Cardiac fibroblast (primary cell): ENCODE measurements around the gene CCIN.

Experiments used
- DNase-seq, 2 donors: peaks; one replicate each; pipeline versions ENCODE4 v3.0.0 to v3.0.0-alpha.2; 2010; ENCODE audit warnings: low read depth in 2 of 2
- H3K4me3 ChIP-seq, 2 donors: replicated peaks in 1 of 2; 1 replicate in 1 of 2; 2 replicates in 1 of 2; pipeline ENCODE4 v1.5.1; 2011; ENCODE audit warnings: low read depth in 2 of 2, low read length in 2 of 2, mild to moderate bottlenecking in 2 of 2, moderate library complexity in 1 of 2
- TF ChIP-seq, protein P1 (sequence below): IDR thresholded peaks from one replicate; pipeline ENCODE4 v1.5.1; 2011; ENCODE audit warnings: low read depth, mild to moderate bottlenecking, low read length, inconsistent platforms

CCIN gene

DNA sequence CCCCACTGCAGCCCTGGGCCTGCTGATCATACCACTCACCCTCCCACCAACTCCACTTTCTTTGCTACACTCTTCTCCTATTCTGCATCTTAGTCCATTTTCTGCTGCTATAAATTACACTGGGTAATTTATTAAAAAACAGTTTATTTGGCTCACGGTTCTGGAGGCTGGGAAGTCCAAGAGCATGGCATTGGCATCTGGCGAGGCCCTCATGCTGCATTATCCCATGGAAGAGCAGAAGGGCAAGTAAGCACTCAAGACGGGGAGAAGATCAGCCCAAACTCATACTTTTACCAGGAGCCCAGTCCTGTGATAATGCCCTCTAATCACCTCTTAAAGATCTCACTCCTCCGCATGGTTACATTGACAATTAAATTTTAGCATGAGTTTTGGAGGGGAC, 23.2 kb upstream of the CCIN start:
- no peak for DNase-seq
- H3K4me3 ChIP-seq, result no peak overlapping the region
- TF ChIP-seq, protein P1, sequence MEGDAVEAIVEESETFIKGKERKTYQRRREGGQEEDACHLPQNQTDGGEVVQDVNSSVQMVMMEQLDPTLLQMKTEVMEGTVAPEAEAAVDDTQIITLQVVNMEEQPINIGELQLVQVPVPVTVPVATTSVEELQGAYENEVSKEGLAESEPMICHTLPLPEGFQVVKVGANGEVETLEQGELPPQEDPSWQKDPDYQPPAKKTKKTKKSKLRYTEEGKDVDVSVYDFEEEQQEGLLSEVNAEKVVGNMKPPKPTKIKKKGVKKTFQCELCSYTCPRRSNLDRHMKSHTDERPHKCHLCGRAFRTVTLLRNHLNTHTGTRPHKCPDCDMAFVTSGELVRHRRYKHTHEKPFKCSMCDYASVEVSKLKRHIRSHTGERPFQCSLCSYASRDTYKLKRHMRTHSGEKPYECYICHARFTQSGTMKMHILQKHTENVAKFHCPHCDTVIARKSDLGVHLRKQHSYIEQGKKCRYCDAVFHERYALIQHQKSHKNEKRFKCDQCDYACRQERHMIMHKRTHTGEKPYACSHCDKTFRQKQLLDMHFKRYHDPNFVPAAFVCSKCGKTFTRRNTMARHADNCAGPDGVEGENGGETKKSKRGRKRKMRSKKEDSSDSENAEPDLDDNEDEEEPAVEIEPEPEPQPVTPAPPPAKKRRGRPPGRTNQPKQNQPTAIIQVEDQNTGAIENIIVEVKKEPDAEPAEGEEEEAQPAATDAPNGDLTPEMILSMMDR, result no peak

DNA sequence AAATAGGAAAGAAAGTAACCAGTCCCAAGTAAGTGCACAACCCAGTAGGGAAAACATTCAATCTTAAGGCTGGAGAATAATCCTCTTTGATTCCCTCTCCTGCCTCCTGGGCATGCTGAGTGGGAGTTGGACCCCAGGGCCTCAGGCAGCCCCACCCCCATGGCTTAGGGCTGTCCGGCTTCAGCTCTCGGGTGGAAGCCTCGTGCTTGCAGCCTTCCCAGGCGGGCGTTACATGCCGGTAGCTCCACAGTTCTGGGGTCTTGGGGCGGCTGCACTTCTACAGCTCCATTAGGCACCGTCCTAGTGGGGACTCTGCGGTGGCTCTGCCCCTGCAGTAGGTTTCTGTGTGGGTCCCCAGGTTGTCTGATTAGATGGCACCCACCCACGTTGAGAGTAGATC, 22.5 kb upstream of the CCIN start:
- H3K4me3 ChIP-seq, result no peak overlapping the region

DNA sequence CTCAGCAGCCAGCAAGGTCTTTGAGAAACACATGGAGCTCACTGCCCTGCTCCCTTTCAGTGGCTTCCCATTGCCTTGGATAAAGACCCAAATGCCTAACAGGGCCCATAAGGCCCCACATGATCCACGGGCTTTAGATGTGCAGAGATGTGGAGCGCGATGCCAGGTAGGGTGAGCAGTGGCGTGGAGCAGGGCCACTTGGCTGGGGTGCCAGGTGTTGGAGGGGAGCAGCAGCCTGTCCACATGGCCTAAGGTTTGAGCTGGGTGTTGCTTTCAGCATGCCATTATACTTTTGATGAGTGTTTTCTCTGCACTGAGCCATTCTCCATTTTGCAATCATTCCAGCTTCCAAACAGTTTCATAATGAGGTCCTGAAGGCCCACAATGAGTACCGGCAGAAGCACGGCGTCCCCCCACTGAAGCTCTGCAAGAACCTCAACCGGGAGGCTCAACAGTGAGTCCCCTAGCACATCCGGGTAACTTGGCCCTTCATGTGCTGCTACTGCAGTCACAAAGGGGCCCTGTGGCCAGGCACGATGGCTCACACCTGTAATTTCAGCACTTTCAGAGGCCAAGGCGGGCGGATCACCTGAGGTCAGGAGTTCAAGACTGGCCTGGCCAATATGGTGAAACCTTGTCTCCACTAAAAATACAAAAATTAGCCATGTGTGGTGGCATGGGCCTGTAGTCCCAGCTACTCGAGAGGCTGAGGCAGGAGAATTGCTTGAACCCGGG, 21.6 kb upstream of the CCIN start:
- H3K4me3 ChIP-seq, result no peak overlapping the region
- TF ChIP-seq, protein P1, result no peak
- DNase-seq, result no peak

More for the DNA sequence above, 22.5 kb upstream of the CCIN start:
- no peak for DNase-seq
- TF ChIP-seq, protein P1, result no peak

DNA sequence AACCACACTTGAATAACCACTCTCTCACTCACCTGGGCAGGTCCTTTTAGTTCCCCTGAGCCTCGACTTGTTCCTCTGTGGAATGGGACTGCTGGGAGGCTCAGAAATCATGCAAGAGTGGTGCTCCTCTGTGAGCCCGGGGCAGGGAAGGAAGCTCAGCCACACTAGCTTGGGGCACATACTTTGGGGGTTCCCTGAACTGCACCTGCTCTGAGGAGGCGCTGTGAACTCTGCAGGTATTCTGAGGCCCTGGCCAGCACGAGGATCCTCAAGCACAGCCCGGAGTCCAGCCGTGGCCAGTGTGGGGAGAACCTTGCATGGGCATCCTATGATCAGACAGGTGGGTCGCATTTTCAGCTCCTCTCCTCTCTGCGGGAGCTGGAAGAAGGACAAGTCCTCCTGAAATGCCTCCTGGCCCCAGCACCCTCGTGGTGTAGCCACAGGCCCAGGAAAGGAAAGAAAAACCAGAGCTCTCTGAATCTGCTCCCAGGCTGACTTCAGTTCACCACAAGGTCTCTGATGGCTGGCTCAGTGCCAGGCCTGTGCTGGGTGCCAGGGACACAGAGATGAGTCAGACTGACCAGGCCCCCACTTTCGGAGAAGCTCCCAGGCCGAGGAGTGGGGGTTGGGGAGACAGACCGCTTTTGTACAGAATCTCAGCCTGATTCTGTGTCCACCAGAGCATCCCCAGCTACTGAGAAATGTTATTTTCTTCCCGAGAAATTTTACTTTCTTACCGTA, 20.7 kb upstream of the CCIN start:
- TF ChIP-seq, protein P1, result no peak
- DNase-seq, result peak; percentile 98 to 99
- H3K4me3 ChIP-seq, result no peak overlapping the region

DNA sequence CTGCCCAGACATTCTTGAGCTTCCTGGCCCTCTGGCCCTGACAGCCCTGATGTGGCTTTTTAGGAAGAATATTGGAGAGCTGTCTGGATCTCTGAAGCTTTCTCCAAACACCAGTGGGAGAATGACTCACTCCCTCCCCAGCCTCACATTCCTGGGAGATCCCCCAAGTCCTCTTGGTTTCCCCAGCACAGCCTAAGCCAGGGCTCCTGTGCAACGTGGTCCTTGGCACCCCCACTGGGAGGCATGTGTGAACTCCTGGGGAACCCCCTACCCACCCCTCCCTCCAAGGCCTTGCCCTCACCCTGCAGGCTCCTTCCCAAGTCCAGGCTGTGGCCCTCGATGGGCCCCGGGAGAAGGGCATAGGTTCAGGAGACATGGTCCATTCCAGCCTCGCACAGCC, 20.0 kb upstream of the CCIN start:
- TF ChIP-seq, protein P1, result no peak

DNA sequence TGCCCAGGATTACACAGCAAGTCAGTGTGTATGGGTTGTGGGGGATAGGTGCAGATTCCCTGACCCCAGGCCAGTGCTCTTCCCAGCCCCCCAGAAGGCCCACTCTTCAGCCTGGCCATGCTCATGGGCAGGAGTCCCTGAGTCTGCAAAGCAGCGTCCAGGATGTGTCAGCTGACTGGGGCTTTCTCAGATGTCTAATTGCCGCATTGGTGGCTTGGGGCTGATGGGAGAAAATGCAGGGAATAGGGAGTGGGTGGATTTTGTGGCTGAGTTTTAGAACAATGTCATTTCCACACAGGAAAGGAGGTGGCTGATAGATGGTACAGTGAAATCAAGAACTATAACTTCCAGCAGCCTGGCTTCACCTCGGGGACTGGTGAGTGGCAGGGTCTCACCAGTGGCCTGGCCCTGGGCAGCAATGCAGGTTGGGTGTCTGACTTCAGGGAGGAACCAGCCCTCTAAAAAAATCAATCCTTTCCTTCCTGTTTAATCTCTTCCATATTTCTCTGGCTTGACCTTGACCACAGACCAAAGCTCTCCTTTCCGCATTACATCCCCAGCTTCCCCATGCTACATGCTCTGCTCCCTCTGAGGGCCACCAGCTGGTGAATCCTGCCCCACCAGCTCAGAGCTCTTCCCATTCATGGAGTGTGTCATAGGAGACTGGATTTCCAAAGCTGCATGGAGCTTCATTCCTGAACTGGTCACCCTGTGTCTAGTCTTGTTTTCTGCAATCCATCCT, 18.4 kb upstream of the CCIN start:
- no peak overlapping the region for H3K4me3 ChIP-seq
- DNase-seq, result peak in 1 of 2 donors; percentile 43
- TF ChIP-seq, protein P1, result no peak

More for the DNA sequence above, 20.0 kb upstream of the CCIN start:
- peak; percentile 75 to 82 for DNase-seq
- peak overlapping the region in 1 of 2 donors; percentile 7 for H3K4me3 ChIP-seq
